AG09319 (cell line): Measurements from ENCODE around the gene EDIL3.

Experiments used
- DNase-seq: peaks from one replicate; pipeline ENCODE4 v3.0.0-alpha.2; 2010; ENCODE audit warnings: low read depth; ENCODE audit errors: extremely low read depth
- CTCF ChIP-seq: IDR thresholded peaks from 2 replicates; pipeline ENCODE4 v1.5.1; 2011; ENCODE audit warnings: low read depth, mild to moderate bottlenecking, inconsistent platforms, low read length, moderate library complexity

The EDIL3 gene

GRCh38 chr5:84383816-84384603, 670 bp downstream of the EDIL3 start:
- no peak for DNase-seq
- TF ChIP-seq CTCF, result no peak

GRCh38 chr5:84383296-84383815, 1.3 kb downstream of the EDIL3 start:
- no peak for TF ChIP-seq CTCF
- no peak for DNase-seq

GRCh38 chr5:84382363-84383295, 2.1 kb downstream of the EDIL3 start:
- DNase-seq, result no peak

GRCh38 chr5:84381502-84382362, 2.9 kb downstream of the EDIL3 start:
- no peak for DNase-seq
- TF ChIP-seq CTCF, result no peak

More at GRCh38 chr5:84382363-84383295, 2.1 kb downstream of the EDIL3 start:
- no peak for TF ChIP-seq CTCF

GRCh38 chr5:84379749-84380148, 4.9 kb downstream of the EDIL3 start:
- no peak for DNase-seq

GRCh38 chr5:84378961-84379360, 5.7 kb downstream of the EDIL3 start:
- DNase-seq, result no peak
- no peak for TF ChIP-seq CTCF

More at GRCh38 chr5:84379749-84380148, 4.9 kb downstream of the EDIL3 start:
- peak; percentile 31 for TF ChIP-seq CTCF
